PC-9 (cell line): ENCODE measurements around the gene HSPA12B. TPM values are rescaled to one million over a fixed set of nuclear protein-coding genes. Genes with fewer than 3 reads are reported as not detected.

Experiments
- BruUV-seq: library from RNA; stranded (reverse); fragments of 400-500 nt; replicated peaks from 2 replicates; lab custom pipeline; 2021; lab: Mats Ljungman, UMichigan
- CTCF ChIA-PET: fragments of 300-600 bp; sonication (Branson Sonifier 250); formaldehyde crosslinking; loops from one replicate; lab custom pipeline; 2022; ENCODE audit warnings: antibody characterized with exemption; lab: Charles Lee
- POLR2A ChIA-PET: fragments of 300-600 bp; sonication (Branson Sonifier 250); formaldehyde crosslinking; loops from one replicate; lab custom pipeline; 2022; ENCODE audit warnings: antibody characterized with exemption; ENCODE audit not compliant: unreplicated experiment; lab: Charles Lee
- DNase-seq, 2 experiments: peaks; one replicate each; pipeline versions ENCODE4 v3.0.0 to v3.0.0-alpha.2; 2015 to 2022; ENCODE audit warnings: mixed read lengths in 1 of 2
- H2AFZ ChIP-seq: fragments of 200-600 bp; sonication (generic); 2 replicates; pipeline ENCODE4 v1.8.1; 2017; ENCODE audit warnings: antibody characterized with exemption
- H3F3A ChIP-seq: fragments of 200-600 bp; sonication (generic); 2 replicates; pipeline ENCODE4 v1.8.1; 2017; ENCODE audit warnings: antibody characterized with exemption, mild to moderate bottlenecking, low read depth; ENCODE audit not compliant: insufficient read depth
- H3K27ac ChIP-seq: fragments of 200-600 bp; sonication (generic); 2 replicates; pipeline ENCODE4 v1.6.1; 2016; ENCODE audit warnings: mixed run types
- H3K27me3 ChIP-seq: fragments of 200-600 bp; sonication (generic); 2 replicates; pipeline ENCODE4 v1.6.1; 2016; ENCODE audit warnings: low read depth, mixed run types; ENCODE audit not compliant: insufficient read depth
- H3K36me3 ChIP-seq: fragments of 200-600 bp; sonication (generic); 2 replicates; pipeline ENCODE4 v1.6.1; 2016; ENCODE audit warnings: low read depth, mixed run types
- H3K4me1 ChIP-seq: fragments of 200-600 bp; sonication (generic); replicated peaks from 2 replicates; pipeline ENCODE4 v1.6.1; 2016; ENCODE audit warnings: mixed run types; ENCODE audit not compliant: insufficient read depth
- H3K4me2 ChIP-seq: fragments of 200-600 bp; sonication (generic); 2 replicates; pipeline ENCODE4 v1.6.1; 2017; ENCODE audit warnings: mixed run types
- H3K4me3 ChIP-seq: fragments of 200-600 bp; sonication (generic); 2 replicates; pipeline ENCODE4 v1.6.1; 2016; ENCODE audit warnings: mixed run types
- H3K79me2 ChIP-seq: fragments of 200-600 bp; sonication (generic); 2 replicates; pipeline ENCODE4 v1.6.1; 2017; ENCODE audit warnings: low read depth, mixed run types
- H3K9me2 ChIP-seq: fragments of 200-600 bp; sonication (generic); 2 replicates; pipeline ENCODE4 v1.8.1; 2017; ENCODE audit warnings: mild to moderate bottlenecking; ENCODE audit not compliant: insufficient read depth
- H3K9me3 ChIP-seq: fragments of 200-600 bp; sonication (generic); 2 replicates; pipeline ENCODE4 v1.8.1; 2016; ENCODE audit warnings: low read depth; ENCODE audit not compliant: insufficient read depth
- H4K20me1 ChIP-seq: fragments of 200-600 bp; sonication (generic); 2 replicates; pipeline ENCODE4 v1.8.1; 2017; ENCODE audit not compliant: insufficient read depth
- CTCF ChIP-seq: fragments of 200-600 bp; sonication (generic); conservative IDR thresholded peaks from 2 replicates; pipeline ENCODE4 v1.6.1; 2017; ENCODE audit warnings: mixed run types, antibody characterized with exemption, mild to moderate bottlenecking, moderate library complexity
- EZH2 ChIP-seq: fragments of 200-600 bp; sonication (generic); IDR thresholded peaks from 2 replicates; pipeline ENCODE4 v1.8.0; 2017; ENCODE audit warnings: antibody characterized with exemption, low read depth
- intact Hi-C: fragments of 100-400 bp; cut with micrococcal nuclease; formaldehyde crosslinking; loops from one replicate; pipeline ENCODE4 v1.10.0; 2022; ENCODE audit not compliant: unreplicated experiment
- total RNA-seq: library from RNA; stranded (reverse); gene quantifications from 2 replicates; pipeline ENCODE4 v1.2.3, GENCODE V29; 2021

The HSPA12B gene
- total RNA-seq, 1 experiment from 2014 or later: not detected

- CTCF ChIA-PET: no interaction called here
- no TSS peak for BruUV-seq
Observed at GRCh38 chr20:3721912-3722311, 10.6 kb upstream of the HSPA12B start.

GRCh38 chr20:3723284-3723683 is 9.2 kb upstream of the HSPA12B start:
- no peak overlapping the region for H3K27ac ChIP-seq
- H3K4me1 ChIP-seq: peaks cover 6% of the 10 kb centered on the region
- H2AFZ ChIP-seq: no peak overlapping the region
- H3K9me2 ChIP-seq: no peaks in the 10 kb centered on the region
- ChIA-PET POLR2A (no interaction called here), CTCF (no interaction called here)
- H3K79me2 ChIP-seq: no peaks in the 10 kb centered on the region
- H3K4me2 ChIP-seq: no peak overlapping the region
- no peak for DNase-seq
- H4K20me1 ChIP-seq: no peaks in the 10 kb centered on the region
- H3K9me3 ChIP-seq: no peaks in the 10 kb centered on the region
- no peaks in the 10 kb centered on the region for H3K36me3 ChIP-seq
- no peak for TF ChIP-seq CTCF
- TF ChIP-seq EZH2: no peak
- H3K4me3 ChIP-seq: no peak overlapping the region
- H3K27me3 ChIP-seq: peaks cover 11% of the 10 kb centered on the region; the same call in 1 of the 2 replicates
- H3F3A ChIP-seq: peaks cover 8% of the 10 kb centered on the region; the same call in 1 of the 2 replicates
- intact Hi-C loops: no loop called here
- BruUV-seq: no TSS peak

More at GRCh38 chr20:3721912-3722311, 10.6 kb upstream of the HSPA12B start:
- TF ChIP-seq CTCF (no peak), EZH2 (no peak)
- no peak for DNase-seq
- H2AFZ ChIP-seq: no peak overlapping the region
- H3K4me3 ChIP-seq: no peak overlapping the region
- H3K79me2 ChIP-seq: no peaks in the 10 kb centered on the region
- POLR2A ChIA-PET: no interaction called here
- no peaks in the 10 kb centered on the region for H3K9me2 ChIP-seq
- H3K27me3 ChIP-seq: peaks cover 8% of the 10 kb centered on the region; the same call in 1 of the 2 replicates
- no peak overlapping the region for H3K4me2 ChIP-seq
- no peak overlapping the region for H3K27ac ChIP-seq
- H3F3A ChIP-seq: no peaks in the 10 kb centered on the region
- H3K9me3 ChIP-seq: no peaks in the 10 kb centered on the region
- intact Hi-C loops: no loop called here
- no peaks in the 10 kb centered on the region for H4K20me1 ChIP-seq
- H3K36me3 ChIP-seq: no peaks in the 10 kb centered on the region
- H3K4me1 ChIP-seq: no peaks in the 10 kb centered on the region

- no peak for TF ChIP-seq CTCF
- no peak for TF ChIP-seq EZH2
- Histone ChIP-seq H4K20me1 (no peaks in the 10 kb centered on the region), H3K9me2 (no peaks in the 10 kb centered on the region), H3K79me2 (no peaks in the 10 kb centered on the region), H3F3A (peaks cover 8% of the 10 kb centered on the region; the same call in 1 of the 2 replicates), H3K4me1 (peaks cover 13% of the 10 kb centered on the region), H3K27ac (no peak overlapping the region), H3K4me3 (no peak overlapping the region), H3K36me3 (no peaks in the 10 kb centered on the region), H3K4me2 (no peak overlapping the region), H2AFZ (no peak overlapping the region), H3K9me3 (no peaks in the 10 kb centered on the region), H3K27me3 (peaks cover 11% of the 10 kb centered on the region; the same call in 1 of the 2 replicates)
- DNase-seq: no peak
- no TSS peak for BruUV-seq
- ChIA-PET POLR2A (no interaction called here), CTCF (interaction anchor here (0.7 kb wide), 1 partner anchor 254 kb away, joined by 3 read pairs; no protein-coding TSS in a partner anchor)
- intact Hi-C loops: no loop called here
Observed at GRCh38 chr20:3724356-3724755, 8.1 kb upstream of the HSPA12B start.
